GM12864 (cell line): ENCODE results near the gene RNF10.

Experiments
- DNase-seq: peaks from one replicate; pipeline ENCODE4 v3.0.0-alpha.2; 2011; ENCODE audit warnings: low read depth
- H3K4me3 ChIP-seq: 2 replicates; pipeline ENCODE4 v1.5.1; 2011; ENCODE audit warnings: mild to moderate bottlenecking, low read depth, low read length, control low read depth
- TF ChIP-seq, protein P1 (sequence below): IDR thresholded peaks from 2 replicates; pipeline ENCODE4 v1.5.1; 2011; ENCODE audit warnings: low read depth, mild to moderate bottlenecking, moderate library complexity, low read length, control low read depth, inconsistent platforms; ENCODE audit errors: missing control alignments

Gene RNF10

DNA sequence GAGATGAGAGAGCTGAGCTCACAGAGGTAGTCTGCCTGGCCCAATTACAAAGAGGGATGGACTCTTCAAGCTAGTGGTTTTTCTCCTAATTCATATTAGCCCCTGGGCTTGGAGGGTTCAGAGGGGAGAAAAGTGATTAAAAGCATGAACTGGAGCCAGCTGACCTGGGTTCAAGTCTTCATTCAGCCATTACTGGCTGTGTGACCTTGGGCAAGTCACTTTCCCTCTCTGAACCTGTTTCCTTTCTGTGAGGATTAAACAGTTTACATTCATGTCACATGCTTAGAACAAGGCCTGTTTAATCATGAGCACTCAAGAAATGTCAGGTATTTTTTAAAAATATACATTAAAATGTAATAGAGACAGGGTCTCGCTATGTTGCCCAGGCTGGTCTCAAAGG, 54.2 kb downstream of the RNF10 start:
- H3K4me3 ChIP-seq, result no peak overlapping the region
- DNase-seq, result no peak
- TF ChIP-seq, protein P1, sequence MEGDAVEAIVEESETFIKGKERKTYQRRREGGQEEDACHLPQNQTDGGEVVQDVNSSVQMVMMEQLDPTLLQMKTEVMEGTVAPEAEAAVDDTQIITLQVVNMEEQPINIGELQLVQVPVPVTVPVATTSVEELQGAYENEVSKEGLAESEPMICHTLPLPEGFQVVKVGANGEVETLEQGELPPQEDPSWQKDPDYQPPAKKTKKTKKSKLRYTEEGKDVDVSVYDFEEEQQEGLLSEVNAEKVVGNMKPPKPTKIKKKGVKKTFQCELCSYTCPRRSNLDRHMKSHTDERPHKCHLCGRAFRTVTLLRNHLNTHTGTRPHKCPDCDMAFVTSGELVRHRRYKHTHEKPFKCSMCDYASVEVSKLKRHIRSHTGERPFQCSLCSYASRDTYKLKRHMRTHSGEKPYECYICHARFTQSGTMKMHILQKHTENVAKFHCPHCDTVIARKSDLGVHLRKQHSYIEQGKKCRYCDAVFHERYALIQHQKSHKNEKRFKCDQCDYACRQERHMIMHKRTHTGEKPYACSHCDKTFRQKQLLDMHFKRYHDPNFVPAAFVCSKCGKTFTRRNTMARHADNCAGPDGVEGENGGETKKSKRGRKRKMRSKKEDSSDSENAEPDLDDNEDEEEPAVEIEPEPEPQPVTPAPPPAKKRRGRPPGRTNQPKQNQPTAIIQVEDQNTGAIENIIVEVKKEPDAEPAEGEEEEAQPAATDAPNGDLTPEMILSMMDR, result no peak

DNA sequence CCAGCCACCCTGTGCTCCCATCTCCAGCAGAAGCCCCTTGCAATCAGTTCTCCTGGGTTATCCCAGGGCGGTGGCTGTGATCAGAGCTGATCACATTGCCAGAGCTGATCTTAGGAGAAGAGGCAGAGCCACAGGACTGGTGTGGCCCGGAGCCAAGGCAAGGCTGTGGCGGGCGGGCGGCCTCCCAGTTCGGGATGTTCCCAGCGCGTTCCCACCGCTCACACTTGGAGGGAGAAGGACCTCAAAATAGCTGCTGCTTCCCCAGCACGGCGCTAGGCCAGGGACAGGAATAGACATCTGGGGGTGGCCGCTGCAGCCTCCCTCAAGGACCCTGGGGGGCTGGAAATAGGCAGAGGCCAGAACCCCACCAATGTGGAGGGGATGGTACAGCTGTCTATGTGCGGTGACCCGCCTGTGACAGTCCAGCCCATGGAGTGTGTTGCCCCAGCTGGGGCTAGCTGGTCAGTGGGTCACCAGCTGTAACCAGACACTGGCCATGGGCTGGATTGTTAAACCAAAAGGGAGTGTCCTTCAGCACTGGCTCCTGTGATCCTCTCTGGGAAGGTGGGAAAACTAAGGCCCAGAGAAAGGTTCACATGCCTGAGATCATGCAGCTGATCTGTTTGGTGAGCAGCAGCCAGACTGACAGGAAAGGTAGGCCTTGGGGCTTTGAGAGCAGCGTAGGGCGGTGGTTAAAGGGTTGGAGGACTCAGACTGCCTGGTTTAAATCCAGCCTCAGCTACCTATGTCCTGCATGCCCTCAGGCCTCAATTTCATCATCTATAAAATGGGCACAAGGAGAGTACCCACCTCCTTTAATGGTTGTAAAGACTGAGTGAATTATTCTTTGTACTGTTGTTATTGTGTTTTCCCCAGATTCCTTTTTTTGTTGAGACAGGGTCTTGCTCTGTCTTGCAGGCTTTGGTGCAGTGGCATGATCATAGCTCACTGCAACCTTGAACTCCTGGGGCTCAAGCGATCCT, 55.1 kb downstream of the RNF10 start:
- H3K4me3 ChIP-seq, result no peak overlapping the region
- no peak for DNase-seq
- TF ChIP-seq, protein P1, result no peak

DNA sequence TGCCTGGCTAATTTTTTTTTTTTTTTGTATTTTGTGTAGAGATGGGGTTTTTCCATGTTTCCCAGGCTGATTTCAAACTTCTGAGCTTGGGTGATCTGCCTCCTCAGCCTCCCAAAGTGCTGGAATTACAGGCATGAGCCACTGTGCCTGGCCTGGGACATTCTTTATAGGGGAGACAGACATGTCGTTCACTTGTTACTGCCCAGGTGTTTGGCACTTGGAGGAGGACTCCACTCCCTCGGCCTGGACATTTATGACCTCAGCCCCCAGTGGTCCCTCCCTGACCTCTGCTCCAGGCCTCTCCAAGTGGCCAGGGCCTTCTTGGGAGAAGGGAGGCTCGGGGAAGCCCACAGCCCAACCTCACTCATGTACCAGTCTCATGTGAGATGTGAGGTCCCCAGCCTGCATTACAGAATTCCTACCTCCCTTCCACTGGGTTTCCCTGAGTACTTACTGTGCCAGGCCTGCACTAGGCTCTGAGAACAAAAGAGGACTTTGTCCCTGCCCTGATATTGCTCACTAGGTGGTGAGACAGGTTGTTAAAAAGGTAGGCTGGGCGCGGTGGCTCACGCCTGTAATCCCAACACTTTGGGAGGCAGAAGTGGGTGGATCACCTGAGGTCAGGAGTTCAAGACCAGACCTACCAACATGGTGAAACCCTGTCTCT, 56.7 kb downstream of the RNF10 start:
- TF ChIP-seq, protein P1, result no peak
- H3K4me3 ChIP-seq, result no peak overlapping the region
- DNase-seq, result no peak

DNA sequence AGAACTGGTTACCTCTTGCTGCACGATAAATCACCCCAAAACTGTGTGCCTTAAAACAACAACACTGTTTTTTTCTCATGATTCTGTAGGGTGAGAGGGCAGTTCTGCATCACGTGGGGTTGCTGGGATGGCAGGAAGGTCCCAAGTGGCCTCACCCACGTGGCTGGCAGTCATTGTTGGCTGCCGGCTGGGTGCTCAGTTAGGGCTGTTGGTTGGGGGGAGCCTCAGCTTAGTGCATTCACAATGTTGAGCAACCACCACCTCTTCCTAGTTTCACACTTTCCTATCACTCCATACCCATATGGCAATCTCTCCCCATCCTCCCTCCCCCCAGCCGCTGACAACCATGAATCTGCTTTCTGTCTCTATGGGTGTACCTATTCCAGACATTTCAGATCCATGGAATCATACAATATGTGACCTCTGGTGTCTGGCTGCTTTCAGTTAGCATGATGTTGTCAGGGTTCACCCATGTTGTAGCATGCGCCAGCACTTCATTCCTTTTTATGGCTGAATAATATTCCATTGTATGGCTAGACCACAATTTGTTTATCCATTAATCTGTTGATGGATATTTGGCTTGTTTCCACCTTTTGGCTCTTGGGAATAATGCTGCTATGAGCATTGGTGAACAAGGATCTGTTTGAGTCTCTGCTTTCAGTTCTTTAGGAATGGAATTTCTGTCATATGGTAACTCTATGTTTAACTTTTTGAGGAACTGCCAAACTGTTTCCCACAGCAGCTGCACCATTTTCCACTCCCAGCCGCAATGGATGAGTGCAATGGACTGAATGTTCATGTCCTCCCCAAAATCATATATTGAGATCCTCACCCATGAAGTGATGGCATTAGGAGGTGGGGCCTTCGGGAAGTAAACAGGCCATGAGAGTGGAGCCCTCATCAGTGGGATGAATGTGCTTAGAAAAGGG, 58.2 kb downstream of the RNF10 start:
- H3K4me3 ChIP-seq, result no peak overlapping the region
- TF ChIP-seq, protein P1, result no peak
- no peak for DNase-seq

DNA sequence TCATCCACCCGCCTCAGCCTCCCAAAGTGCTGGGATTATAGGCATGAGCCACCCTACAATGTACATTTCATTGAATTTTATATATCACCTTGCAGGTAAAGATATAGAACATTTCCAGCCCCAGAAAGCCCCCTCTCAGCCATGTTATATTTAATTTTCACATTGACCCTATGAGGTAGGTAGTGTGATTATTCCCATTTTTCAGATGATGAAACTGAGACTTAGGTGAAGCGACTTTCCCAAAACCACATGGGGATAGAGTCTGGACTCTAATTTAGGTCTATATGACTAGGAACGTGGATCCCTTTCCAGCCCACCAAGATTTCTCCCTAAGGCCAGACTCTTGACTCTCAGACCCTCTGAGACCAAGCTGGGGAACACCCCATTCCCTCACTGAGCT, 62.7 kb downstream of the RNF10 start:
- TF ChIP-seq, protein P1, result no peak
- no peak for DNase-seq

DNA sequence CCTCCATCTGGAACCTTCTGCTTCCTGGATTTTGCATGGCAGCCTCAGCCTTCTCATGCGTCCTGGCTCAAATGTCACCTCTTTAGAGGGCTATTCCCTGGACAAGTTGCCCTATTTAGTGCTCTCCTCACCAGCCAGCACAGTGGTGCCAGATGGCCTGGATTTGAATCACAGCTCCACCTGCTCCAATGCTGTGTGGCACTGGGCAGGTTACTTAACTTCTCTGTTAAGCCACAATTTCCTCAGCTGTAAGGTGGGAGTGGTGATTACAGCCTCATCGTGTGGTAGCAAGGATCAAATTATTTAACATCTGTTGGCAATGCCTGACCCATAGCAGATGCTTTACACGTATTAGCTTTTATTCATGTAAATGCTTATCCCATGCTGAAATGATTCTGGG, 63.7 kb downstream of the RNF10 start:
- no peak overlapping the region for H3K4me3 ChIP-seq
- DNase-seq, result no peak
- TF ChIP-seq, protein P1, result no peak

More for the DNA sequence above, 62.7 kb downstream of the RNF10 start:
- H3K4me3 ChIP-seq, result no peak overlapping the region
